ENCODE measurements around the gene ADAMTSL1. TPM values are rescaled to one million over a fixed set of nuclear protein-coding genes. Genes with fewer than 3 reads are reported as not detected.

Gene ADAMTSL1
- total and polyA plus RNA-seq, 2 of the 8 experiments (the other 6 are each of a cell fraction or from before 2014, with no cell fraction given) = 0.84 to 1.1 TPM

DNA sequence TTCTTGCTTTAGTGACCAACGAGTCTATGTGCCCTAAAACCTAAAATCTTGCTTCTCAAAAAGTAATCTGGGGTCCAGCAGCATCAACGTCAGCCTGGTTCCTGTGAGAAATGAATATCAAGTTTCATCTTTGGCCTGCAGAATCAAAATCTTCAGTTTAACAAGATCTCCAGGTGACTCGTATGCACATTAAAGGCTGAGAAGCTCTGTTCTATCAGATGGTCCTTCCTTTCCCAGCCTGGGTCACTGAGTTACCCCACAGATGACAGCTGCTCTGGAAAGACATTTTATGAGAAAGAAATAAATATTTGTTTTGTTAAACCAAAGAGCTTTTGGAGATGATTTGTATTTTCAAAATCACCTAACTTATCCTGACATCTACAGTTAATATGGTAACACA, 75.8 kb downstream of the ADAMTSL1 start:
- Histone ChIP-seq H3K27me3 (replicated peaks in 1 of 4; ENCODE audit: control insufficient read depth in 3 of 4, extremely low read depth in 1 of 4, insufficient read depth in 3 of 4, low read length in 3 of 4) (no peaks in the 10 kb centered on the region), H4K8ac (ENCODE audit: extremely low read depth, insufficient read depth, low read length) (no peak overlapping the region), H2AK5ac (ENCODE audit: low read depth, low read length) (no peak overlapping the region), H3K14ac (ENCODE audit: insufficient read length) (no peak overlapping the region), H3K27ac (ENCODE audit: low read depth, low read length) (no peak overlapping the region), H2AFZ (ENCODE audit: low read length) (no peak overlapping the region), H3K23ac (ENCODE audit: insufficient read length) (no peak overlapping the region), H3K4ac (replicated peaks; ENCODE audit: insufficient read length, low read depth, low read length) (no peak overlapping the region), H2BK120ac (replicated peaks; ENCODE audit: low read depth, low read length) (no peak overlapping the region), H3K79me1 (ENCODE audit: low read depth, low read length) (no peaks in the 10 kb centered on the region), H2BK20ac (ENCODE audit: low read length) (no peak overlapping the region), H3K4me3 (ENCODE audit: extremely low read depth in 1 of 4, insufficient read depth in 2 of 4, low read depth in 3 of 4, low read length in 4 of 4) (no peak overlapping the region), H3K18ac (ENCODE audit: extremely low read depth, low read length) (no peak overlapping the region), H3K36me3 (ENCODE audit: control insufficient read depth in 2 of 4, insufficient read depth in 4 of 4, low read length in 3 of 4) (no peaks in the 10 kb centered on the region), H3K9me3 (ENCODE audit: insufficient read depth in 2 of 2, low read depth in 1 of 2, low read length in 1 of 2) (peaks cover 0 to 2% of the 10 kb centered on the region in 2 experiments; a peak in 1 of 4 replicates), H2BK12ac (ENCODE audit: low read depth, low read length) (no peak overlapping the region), H3K4me1 (replicated peaks in 1 of 4; ENCODE audit: control insufficient read depth in 3 of 4, insufficient read depth in 4 of 4, low read length in 3 of 4) (no peaks in the 10 kb centered on the region), H3K79me2 (ENCODE audit: control insufficient read depth in 1 of 2, insufficient read depth in 2 of 2, low read length in 2 of 2) (no peaks in the 10 kb centered on the region), H4K20me1 (replicated peaks in 1 of 2; ENCODE audit: control insufficient read depth in 1 of 2, insufficient read depth in 2 of 2, low read length in 2 of 2) (no peaks in the 10 kb centered on the region), H3K56ac (replicated peaks; ENCODE audit: insufficient read length, low read depth, low read length) (no peak overlapping the region), H3K23me2 (ENCODE audit: low read depth, low read length) (no peaks in the 10 kb centered on the region), H3K4me2 (ENCODE audit: insufficient read depth in 1 of 2, low read depth in 2 of 2, low read length in 2 of 2) (no peak overlapping the region), H4K5ac (ENCODE audit: insufficient read length, low read depth, low read length) (no peak overlapping the region), H2BK15ac (ENCODE audit: low read length) (no peak overlapping the region), H2BK5ac (ENCODE audit: low read depth, low read length) (no peak overlapping the region), H4K91ac (replicated peaks; ENCODE audit: insufficient read length, low read length) (no peak overlapping the region), H3K9ac (replicated peaks in 1 of 4; ENCODE audit: extremely low read depth in 1 of 4, low read depth in 3 of 4, low read length in 3 of 4) (no peak overlapping the region)
- no peak for FAIRE-seq
- no peak for DNase-seq (ENCODE audit: low read depth in 1 of 2, low spot score in 2 of 2)
- CTCF ChIA-PET (ENCODE audit: partially characterized antibody) = no interaction called here
- POLR2A ChIA-PET (ENCODE audit: partially characterized antibody) = no interaction called here
- 87% methylated on average over 3 of the region's 3 CpGs; no CpG with 5 or more reads in 1 of the 2 experiments for WGBS, 2 experiments (ENCODE audit: extremely low coverage in 1 of 2, insufficient coverage in 1 of 2, insufficient read length in 1 of 2, insufficient replicate concordance in 2 of 2, low coverage in 1 of 2, low lambda C conversion rate in 2 of 2, missing lambda C conversion rate in 1 of 2)
- TF ChIP-seq CBX5 (IDR thresholded peaks at IDR 0.05; ENCODE audit: low read depth, low read length) (no peak), CBX8 (IDR thresholded peaks at IDR 0.05; ENCODE audit: borderline replicate concordance, low read depth, low read length) (no peak), SUZ12 (IDR thresholded peaks at IDR 0.05; ENCODE audit: low read length) (no peak), CHD1 (IDR thresholded peaks at IDR 0.05; ENCODE audit: low read depth, low read length) (no peak), POU5F1 (IDR thresholded peaks at IDR 0.05; ENCODE audit: low read depth, low read length) (no peak), YY1 (IDR thresholded peaks at IDR 0.05; ENCODE audit: low read depth, low read length) (no peak), TAF7 (optimal IDR thresholded peaks at IDR 0.05; ENCODE audit: borderline replicate concordance, low read depth, low read length) (no peak), GTF2F1 (IDR thresholded peaks at IDR 0.05; ENCODE audit: borderline replicate concordance, low read depth, low read length) (no peak), CHD2 (IDR thresholded peaks at IDR 0.05; ENCODE audit: low read length) (no peak)
- TF ChIP-seq, protein P1, sequence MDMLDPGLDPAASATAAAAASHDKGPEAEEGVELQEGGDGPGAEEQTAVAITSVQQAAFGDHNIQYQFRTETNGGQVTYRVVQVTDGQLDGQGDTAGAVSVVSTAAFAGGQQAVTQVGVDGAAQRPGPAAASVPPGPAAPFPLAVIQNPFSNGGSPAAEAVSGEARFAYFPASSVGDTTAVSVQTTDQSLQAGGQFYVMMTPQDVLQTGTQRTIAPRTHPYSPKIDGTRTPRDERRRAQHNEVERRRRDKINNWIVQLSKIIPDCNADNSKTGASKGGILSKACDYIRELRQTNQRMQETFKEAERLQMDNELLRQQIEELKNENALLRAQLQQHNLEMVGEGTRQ (IDR thresholded peaks at IDR 0.05; ENCODE audit: low read length) = no peak

All from H1 (cell line).